OCI-LY3 (cell line): ENCODE results near the gene KTN1.

Experiments used
- EZH2phosphoT487 ChIP-seq: fragments of 200-600 bp; shearing (Covaris generic); IDR thresholded peaks from 2 replicates; pipeline ENCODE4 v1.6.1; 2018; ENCODE audit warnings: antibody characterized with exemption, mixed run types, low read depth
- TF ChIP-seq, protein P1 (sequence below): fragments of 200-600, 300-600 bp; sonication (generic); IDR thresholded peaks from 2 replicates; pipeline ENCODE4 v1.5.1; 2014; ENCODE audit warnings: antibody characterized with exemption, low read length, low read depth

DNA sequence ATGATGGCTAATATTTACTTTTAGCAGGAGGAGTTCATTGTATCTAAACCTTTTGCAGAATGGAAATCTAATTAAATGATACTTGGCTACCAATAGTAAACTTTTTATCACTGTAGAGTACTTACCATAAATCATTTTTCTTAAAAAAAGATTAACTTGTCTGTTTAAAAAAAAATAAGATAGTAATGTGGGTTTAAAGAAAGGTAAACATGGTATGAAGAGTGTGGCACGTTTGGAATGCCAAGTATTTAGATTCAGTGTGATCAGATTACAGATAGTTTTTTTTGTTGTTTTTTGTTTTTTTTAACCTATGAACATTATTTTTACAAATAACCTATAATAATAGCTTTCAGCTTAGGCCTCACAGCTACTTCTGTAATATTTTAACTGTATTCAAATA is 25.8 kb downstream of the KTN1 start:
- TF ChIP-seq, protein P1, sequence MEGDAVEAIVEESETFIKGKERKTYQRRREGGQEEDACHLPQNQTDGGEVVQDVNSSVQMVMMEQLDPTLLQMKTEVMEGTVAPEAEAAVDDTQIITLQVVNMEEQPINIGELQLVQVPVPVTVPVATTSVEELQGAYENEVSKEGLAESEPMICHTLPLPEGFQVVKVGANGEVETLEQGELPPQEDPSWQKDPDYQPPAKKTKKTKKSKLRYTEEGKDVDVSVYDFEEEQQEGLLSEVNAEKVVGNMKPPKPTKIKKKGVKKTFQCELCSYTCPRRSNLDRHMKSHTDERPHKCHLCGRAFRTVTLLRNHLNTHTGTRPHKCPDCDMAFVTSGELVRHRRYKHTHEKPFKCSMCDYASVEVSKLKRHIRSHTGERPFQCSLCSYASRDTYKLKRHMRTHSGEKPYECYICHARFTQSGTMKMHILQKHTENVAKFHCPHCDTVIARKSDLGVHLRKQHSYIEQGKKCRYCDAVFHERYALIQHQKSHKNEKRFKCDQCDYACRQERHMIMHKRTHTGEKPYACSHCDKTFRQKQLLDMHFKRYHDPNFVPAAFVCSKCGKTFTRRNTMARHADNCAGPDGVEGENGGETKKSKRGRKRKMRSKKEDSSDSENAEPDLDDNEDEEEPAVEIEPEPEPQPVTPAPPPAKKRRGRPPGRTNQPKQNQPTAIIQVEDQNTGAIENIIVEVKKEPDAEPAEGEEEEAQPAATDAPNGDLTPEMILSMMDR, result no peak
- TF ChIP-seq EZH2phosphoT487, result no peak
